IPS DF 4.7 (cell line): ENCODE measurements around the gene ANXA2R.
"Not testable (repeated sequence)": the region's sequence is repeated elsewhere in the genome, so short reads cannot be mapped to it uniquely, and the experiment has no call there.

Experiments
- DNase-seq: peaks from one replicate; pipeline ENCODE4 v3.0.0-alpha.2; 2013; ENCODE audit warnings: low spot score; ENCODE audit errors: extremely low read depth

Gene ANXA2R

GRCh38 chr5:43036409-43036808, 3.7 kb downstream of the ANXA2R start:
- no peak for DNase-seq

GRCh38 chr5:43034591-43034968, 5.5 kb downstream of the ANXA2R start:
- DNase-seq: no peak

- DNase-seq: no peak
These were observed 6.1 kb downstream of the ANXA2R start for GRCh38 chr5:43033841-43034590.

GRCh38 chr5:43027054-43027785, 12.9 kb downstream of the ANXA2R start:
- no peak for DNase-seq

GRCh38 chr5:43025184-43025950, 14.8 kb downstream of the ANXA2R start:
- not testable (repeated sequence) for DNase-seq

GRCh38 chr5:43024217-43024616, 15.9 kb downstream of the ANXA2R start:
- DNase-seq: no peak

- no peak for DNase-seq
These were observed 19.0 kb downstream of the ANXA2R start for GRCh38 chr5:43021151-43021550.

- no peak for DNase-seq
These were observed 19.7 kb downstream of the ANXA2R start for GRCh38 chr5:43020399-43020746.

- DNase-seq: no peak
These were observed 20.3 kb downstream of the ANXA2R start for GRCh38 chr5:43019614-43020398.

GRCh38 chr5:43019291-43019613, 20.9 kb downstream of the ANXA2R start:
- no peak for DNase-seq

GRCh38 chr5:43017428-43017815, 22.7 kb downstream of the ANXA2R start:
- no peak for DNase-seq

- no peak for DNase-seq
These were observed 23.8 kb downstream of the ANXA2R start for GRCh38 chr5:43016217-43016779.

- no peak for DNase-seq
These were observed 25.6 kb downstream of the ANXA2R start for GRCh38 chr5:43014522-43014921.

- DNase-seq: no peak
These were observed 29.2 kb downstream of the ANXA2R start for GRCh38 chr5:43010935-43011315.

GRCh38 chr5:43008363-43009153, 31.6 kb downstream of the ANXA2R start:
- no peak for DNase-seq

GRCh38 chr5:43007911-43008362, 32.2 kb downstream of the ANXA2R start:
- no peak for DNase-seq

- DNase-seq: no peak
These were observed 32.7 kb downstream of the ANXA2R start for GRCh38 chr5:43007246-43007910.

- no peak for DNase-seq
These were observed 33.5 kb downstream of the ANXA2R start for GRCh38 chr5:43006424-43007202.

- no peak for DNase-seq
These were observed 35.1 kb downstream of the ANXA2R start for GRCh38 chr5:43005031-43005430.
